T-helper 2 cell (primary cell): Measurements from ENCODE around the gene RYR2.

Experiments used
- DNase-seq, 5 experiments: peaks; one replicate each; pipeline versions ENCODE4 v3.0.0 to v3.0.0-alpha.2; 2012 to 2022

RYR2 gene

DNA sequence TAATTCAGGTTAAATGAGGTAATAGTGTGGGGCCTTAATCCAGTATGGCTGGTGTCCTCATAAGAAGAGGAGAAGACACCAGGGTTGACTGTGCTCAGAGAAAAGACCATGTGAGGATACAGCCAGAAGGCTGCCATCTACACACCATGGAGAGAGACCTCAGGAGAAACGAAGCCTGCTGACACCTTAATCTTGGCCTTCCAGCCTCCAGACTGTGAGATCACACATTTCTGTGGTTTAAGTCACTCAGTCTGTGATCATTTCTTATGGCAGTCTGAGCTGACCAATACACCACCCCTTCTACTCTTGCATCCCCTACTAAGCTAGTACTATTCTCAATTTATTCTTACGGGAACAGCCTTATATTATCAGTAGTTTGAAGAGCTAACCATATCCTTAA lies 538.7 kb downstream of the RYR2 start:
- DNase-seq: no peak

DNA sequence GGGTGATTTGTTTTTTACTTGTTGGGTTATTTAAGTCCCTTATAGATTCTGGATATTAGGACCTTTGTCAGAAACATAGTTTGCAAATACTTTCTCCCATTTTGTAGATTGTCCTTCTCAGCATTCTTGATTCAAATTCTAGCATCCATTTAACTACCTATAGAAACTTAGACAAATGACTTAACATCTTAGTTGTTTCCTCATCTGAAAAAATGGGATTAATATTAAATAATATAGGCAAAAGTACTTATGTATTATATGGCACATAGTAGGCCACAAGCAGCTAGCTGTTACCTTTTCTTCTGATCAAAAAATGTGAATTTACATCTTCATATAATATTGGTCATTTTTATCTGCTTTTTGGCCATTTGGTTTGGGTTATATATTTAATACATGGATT lies 541.3 kb downstream of the RYR2 start:
- no peak for DNase-seq

DNA sequence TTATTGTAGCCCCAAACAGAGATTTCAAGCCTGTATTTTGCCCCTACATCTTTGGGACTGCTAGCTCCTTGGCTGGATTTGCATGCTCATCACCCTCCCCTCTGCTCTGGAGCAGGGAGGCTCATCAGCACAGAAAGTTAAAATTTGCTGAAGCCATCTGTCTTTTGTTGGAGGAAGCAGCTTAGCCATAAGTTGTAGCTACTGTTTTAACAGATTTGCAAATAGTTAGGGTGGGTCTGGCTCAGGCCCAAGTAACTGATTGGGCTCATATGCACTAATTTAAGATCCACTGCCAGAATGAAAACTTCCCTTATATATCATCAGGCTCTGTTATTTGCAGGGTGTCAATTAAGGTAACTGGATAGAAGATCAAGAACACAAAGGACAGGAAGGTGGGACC lies 541.8 kb downstream of the RYR2 start:
- DNase-seq: no peak

DNA sequence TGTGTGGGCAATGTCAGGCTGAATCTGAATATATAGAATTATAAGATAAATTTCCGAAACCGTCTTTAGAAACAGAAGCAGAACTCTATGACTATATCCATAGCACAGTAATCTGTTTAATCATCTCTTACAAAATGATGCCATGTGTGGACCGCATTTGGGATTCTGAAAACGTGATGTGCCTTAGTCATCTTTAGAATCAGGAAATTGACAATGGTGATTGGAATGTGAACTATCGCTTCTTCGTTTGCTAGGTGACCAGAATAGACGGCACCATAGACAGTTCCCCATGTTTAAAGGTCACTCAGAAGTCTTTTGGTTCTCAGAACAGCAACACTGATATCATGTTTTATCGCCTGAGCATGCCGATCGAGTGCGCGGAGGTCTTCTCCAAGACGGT lies 548.4 kb downstream of the RYR2 start:
- DNase-seq: no peak

DNA sequence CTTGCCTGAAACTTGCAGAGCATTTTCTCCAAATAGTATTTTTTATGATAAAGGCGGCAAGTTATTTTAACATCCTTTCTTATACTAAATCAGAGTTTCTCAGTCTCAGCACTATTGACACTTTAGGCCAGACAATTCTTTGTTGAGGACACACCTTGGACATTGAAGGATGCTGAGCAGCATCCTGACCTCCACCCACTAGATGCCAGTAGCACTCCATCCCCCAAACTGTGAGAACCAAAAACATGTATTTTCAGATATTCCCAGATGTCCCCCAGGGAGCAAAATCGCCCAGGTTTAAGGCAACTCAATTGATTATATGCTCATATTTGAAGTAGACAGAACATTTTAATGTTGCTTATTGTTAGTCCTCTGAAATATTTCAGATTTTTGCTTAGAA lies 549.4 kb downstream of the RYR2 start:
- DNase-seq: no peak

DNA sequence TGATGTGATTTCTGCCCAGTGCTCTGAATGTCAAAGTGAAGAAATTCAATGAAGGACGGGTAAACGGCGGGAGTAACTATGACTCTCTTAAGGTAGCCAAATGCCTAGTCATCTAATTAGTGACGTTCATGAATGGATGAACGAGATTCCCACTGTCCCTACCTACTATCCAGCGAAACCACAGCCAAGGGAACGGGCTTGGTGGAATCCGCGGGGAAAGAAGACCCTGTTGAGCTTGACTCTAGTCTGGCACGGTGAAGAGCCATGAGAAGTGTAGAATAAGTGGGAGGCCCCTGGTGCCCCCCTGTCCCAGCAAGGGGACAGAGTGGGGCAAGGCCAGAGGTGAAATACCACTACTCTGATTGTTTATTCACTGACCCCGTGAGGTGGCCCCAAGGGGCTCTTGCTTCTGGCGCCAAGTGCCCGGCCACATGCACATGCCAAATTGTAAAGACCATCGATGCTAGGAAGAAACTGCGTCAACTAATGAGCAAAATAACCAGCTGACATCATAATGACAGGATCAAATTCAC lies 561.1 kb downstream of the RYR2 start:
- peak in 1 of 5 experiments; percentile 23 for DNase-seq

DNA sequence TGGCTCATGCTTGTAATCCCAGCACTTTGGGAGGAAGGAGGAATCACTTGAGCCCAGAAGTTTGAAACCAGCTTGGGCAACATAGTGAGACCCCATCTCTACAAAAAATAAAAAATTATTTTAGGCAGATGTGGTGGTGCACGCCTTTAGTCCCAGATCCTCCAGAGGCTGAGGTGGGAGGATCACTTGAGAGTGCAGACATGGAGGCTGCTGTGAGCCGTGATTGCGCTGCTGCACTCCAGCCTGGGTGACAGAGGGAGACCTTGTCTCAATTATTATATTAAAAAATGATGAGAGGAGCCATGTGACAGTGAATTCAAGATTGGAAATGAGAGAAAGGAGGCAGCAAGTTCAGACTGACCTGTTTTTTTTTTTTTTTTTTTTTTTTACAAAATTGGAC lies 566.4 kb downstream of the RYR2 start:
- DNase-seq: no peak

DNA sequence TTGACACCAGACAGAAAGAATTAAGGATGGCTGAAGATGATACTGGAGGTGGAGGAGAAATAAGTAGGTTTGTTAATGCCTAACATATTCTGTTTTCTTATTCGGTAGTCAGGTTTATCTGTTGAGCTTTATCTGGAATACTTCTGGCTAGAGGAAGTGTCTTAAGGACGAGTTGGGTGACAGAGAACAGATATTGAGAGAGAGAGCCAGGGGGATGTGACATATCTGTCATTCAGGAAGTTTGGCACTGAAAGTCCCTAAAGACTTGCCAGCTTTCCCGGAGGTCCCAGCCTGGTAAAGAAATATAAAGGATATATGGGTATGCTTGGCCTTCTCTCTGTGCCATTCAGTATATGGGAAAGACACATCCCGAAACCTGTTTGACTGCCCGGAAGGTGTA lies 568.2 kb downstream of the RYR2 start:
- no peak for DNase-seq

DNA sequence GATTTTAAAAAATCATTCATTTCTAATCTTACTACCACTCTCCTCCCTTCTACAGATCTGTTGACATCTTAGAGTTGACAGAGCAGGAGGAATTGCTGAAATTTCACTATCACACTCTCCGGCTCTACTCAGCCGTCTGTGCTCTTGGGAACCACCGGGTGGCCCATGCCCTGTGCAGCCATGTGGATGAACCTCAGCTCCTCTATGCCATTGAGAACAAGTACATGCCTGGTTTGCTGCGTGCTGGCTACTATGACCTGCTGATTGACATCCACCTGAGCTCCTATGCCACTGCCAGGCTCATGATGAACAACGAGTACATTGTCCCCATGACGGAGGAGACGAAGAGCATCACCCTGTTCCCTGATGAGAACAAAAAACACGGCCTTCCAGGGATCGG lies 572.0 kb downstream of the RYR2 start:
- no peak for DNase-seq

DNA sequence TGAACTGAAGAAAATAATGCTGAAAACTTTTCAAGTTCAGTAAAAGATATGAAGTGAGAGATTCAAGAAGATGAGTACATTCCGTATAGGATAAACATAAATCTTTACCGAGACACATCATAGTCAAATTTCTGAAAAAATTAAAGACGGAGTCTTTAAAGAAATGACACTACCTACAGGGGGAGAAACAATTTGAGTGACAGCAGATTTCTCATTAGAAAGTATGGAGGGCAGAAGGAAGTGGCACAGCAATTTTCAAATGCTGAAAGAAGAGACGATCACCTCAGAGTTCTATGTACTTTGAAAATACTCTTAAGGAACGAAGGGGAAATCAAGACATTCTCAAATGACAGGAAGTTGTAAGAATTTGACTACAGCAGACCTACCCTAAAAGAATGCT lies 577.6 kb downstream of the RYR2 start:
- DNase-seq: no peak

DNA sequence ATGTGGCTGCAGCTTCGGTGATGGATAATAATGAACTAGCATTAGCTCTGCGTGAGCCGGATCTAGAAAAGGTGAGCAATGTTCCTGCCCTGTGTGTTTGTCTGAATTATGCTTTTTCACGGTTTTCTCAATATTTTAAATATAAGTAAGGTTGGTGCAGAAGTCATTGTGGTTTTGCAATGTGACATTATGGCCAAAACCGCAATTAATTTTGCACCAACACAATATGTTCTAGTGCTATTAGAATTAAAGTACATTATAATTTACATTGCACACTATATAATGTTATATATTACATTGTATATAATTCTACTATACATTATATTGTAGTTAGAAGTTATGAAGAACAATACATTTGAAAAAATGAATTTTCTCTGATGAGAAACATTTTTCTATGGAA lies 592.9 kb downstream of the RYR2 start:
- no peak for DNase-seq

DNA sequence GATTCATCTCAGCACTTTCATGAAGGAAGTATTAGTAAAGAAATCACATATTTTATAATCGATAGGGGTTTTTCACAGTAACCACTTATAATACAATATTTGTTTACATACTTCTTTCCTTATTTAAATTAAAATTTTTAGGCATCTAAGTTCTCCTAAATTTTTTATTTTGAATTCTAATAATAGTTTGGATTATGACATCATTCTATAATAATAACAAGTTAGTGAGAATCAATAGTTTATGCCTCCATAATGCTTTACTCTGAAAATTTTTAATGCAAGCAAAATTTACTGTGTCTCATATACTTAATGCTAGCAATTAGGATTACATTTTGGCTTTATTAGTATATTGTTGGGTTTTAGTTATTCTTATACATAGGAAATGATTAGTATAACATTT lies 596.6 kb downstream of the RYR2 start:
- DNase-seq: no peak

DNA sequence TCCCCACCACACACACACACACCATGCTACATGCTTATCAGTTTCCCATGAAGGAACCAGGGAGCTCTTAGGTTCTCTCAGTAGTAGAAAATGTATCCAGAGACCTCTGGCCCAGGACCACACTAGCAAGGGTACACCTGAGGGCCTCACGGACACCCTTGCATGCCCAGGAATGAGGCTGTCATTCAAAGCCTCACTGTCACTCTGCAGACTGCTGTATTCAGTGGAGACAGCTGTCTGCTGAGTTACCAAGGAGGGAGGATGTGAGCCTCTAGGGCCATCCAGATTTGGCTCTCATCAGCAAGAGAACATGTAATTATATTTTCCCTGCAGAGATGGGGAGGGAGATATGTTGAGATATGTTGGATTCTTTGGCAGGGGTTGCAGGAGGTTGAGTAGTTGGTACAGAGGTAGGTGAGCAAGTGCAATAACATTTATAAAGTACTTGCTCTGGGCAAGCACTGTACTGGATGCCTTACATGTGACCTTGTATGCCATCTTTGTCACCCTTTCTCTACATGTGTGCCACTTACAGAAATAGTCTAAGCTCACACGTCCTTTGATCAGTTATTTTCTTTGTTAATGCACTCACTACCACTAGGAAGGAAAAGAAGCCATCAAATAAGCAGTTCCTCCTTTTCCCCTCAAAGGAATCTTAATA lies 598.2 kb downstream of the RYR2 start:
- DNase-seq: no peak

DNA sequence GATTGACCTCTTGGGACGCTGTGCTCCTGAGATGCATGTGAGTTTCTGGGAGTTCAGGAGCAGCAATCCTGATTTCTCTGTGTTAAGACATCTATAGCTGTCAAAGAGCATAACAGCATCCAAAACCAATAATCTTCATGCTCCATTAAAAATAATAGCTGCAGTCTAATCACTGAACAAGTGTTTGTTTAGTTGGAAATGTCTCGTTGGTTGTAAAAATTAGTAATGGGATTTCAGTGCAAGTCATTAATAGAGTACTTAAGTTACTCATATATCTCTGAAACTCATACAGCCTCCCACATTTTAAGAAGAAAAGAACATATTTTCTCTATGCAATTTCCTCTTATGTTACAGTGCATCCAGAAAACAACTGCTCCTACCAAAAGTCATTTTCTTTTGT lies 599.0 kb downstream of the RYR2 start:
- DNase-seq: no peak

DNA sequence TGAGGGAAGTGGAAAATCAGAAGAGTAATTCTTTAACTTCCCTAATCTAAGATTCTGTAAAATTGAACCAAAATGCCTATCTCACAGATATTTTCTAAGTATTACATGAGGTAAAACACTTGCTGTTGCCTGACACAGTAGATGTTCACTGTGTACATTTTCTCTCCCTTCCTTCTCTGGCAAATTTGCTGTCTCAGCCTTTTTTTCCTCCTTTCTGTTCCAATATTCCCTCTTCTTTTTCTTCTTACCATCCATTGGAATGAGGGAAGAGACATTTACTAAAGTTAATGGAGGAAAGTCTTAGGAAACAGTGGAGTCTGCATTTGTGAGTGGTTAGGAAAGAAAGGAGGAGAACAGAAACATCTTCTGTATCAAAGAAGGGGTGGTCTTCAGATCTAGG lies 608.8 kb downstream of the RYR2 start:
- DNase-seq: no peak

DNA sequence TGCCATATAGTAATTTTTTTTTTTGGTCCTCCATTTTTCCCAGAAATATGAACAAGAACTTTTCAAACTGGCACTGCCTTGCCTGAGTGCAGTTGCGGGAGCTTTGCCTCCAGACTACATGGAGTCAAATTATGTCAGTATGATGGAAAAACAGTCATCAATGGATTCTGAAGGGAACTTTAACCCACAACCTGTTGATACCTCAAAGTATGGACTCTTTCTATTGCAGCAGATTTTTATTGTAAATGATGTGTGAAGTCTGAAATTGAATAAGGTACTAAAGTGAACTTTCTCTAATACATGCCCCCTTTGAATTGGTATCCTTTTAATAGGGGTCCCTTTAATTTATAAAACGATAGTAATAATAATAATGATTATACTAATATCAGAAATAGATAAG lies 613.8 kb downstream of the RYR2 start:
- no peak for DNase-seq

DNA sequence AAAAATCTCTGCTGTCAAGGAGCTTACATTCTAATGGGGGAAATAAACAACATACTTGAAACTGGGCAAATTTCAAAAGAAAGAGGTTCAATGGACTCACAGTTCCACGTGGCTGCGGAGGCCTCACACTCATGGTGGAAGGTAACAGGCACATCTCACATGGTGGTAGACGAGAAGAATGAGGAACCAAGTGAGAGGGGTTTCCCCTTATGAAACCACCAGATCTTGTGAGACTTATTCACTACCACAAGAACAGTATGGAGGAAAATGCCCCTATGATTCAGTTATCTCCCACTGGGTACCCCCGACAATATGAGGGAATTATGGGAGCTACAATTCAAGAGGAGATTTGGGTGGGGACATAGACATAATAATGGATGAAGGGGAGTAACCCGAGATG lies 622.4 kb downstream of the RYR2 start:
- DNase-seq: no peak

DNA sequence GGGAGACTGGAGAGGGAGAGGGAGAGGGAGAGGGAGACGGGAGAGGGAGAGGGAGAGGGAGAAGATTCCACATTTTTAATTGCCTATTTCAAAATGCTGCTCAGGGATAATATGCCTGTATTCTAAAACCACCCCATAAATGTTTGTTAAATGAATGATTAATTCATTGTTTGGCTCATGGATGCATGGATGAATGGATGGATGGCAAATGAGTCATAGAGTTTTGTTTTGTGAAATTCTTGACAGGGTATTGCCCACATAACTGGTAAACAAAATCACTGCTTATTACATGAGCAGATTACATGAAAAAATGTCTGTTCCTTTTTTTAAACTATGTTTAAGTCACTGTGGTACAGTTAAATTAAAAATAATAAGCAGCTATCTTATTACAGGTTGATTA lies 628.3 kb downstream of the RYR2 start:
- DNase-seq: no peak

DNA sequence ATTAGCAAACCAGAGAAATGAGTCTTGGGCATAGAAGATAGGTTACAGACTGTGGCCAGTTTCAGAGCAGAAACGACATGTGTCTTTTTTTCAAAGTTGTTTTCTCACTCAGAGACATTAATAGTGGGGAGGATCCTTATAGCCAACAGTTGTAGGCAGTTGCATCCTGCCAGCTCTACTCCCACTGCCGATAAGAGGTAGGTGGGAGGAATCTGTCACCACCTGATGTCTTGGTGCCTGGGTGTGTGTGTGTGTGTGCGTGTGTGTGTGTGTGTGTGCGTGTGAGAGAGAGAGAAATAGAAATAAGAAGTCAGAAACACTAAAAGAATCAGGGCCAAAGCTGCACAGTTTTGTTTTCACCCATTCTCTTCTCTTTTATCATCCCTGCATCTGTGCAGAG lies 629.3 kb downstream of the RYR2 start:
- peak in 1 of 5 experiments; percentile 4 for DNase-seq

DNA sequence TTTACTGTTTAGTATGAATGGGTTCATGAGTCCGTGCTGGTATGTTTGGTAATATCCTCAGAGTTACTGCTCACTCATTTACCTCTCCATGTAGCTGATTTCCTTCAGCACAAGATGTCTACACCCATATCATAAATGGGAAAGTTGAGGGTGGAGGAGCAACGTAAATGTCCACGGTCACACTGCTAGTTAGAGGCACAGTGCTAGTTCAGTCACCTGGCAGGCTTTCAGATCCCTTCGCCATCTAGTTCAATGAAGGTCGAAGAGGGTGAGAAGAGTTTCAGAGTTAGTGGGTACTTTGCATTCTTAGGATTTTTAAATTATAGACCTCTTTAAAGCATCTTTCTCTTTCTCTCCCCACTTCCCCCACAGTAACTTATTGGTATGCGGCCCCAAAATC lies 630.0 kb downstream of the RYR2 start:
- DNase-seq: no peak

DNA sequence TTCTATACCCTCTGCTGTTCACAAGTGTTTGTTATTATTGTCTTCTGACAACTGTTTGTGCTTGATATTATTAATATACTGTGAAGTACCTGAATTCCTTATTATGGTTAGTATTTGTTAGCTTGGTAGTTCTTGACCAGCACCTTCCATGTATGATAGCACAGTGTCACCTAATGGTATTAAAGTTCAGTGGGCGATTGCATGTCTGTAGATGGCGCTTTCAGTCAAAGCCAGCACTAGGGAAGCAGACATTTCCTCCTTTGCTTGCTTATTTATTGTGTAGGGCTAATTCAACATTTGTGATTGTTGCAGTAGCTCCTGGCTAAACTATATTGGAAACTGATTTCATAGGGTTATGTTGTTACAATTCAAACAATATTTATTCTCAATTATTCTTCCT lies 630.8 kb downstream of the RYR2 start:
- peak in 1 of 5 experiments; percentile 35 for DNase-seq

DNA sequence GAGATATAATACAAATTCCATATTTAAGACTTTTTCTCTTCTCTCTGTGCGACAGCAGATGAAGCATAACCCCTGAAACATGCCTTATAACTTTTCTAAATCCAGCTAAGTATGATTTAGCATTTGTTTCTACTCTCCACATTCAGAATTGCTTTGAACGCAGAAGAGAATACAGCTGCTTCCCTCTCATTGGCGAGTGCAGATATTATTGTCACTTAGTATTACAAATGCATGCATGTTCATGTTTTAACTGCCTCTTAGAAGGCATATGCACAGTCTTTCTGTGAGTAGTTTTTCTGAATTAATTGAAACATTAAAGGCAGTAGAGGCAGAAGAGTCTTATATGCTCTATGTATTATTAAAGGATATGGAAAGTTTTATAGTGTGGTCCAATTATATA lies 631.6 kb downstream of the RYR2 start:
- DNase-seq: no peak

DNA sequence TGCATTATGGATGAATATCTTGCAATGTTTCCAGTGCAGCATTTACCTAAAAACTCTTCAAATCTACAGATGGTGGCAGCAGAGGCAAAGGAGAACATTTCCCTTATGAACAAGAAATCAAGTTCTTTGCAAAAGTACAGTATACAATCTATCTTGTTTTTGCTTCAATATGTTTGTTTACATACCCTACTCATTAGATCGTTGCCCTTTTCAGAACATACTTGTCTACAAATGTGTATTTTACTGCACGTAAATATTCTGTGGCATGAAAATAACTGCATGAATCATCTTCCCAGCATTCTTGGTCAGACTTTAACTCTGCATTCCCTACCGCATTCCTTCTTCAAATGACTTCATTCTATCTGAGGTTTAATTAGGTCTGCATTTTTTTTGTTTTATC lies 636.0 kb downstream of the RYR2 start:
- DNase-seq: peak in 1 of 5 experiments; percentile 51

DNA sequence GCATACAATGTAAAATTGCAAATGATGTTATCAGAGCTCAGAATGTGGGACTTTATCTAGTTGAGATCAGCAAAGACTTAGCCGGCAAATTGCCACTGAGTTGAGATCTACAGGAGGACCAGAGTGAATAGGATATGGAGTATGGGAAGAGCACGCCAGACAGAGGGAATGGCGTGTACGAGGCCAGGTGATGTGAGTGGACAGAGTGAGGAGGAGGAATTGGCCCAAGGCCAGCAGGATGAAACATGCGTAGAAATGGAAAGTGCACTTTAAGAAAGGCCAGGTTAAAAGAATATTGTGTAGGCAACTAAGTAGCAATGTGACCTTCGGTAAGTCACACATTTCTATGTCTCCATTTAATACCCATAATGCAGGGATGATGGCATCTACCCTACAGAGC lies 637.7 kb downstream of the RYR2 start:
- no peak for DNase-seq

DNA sequence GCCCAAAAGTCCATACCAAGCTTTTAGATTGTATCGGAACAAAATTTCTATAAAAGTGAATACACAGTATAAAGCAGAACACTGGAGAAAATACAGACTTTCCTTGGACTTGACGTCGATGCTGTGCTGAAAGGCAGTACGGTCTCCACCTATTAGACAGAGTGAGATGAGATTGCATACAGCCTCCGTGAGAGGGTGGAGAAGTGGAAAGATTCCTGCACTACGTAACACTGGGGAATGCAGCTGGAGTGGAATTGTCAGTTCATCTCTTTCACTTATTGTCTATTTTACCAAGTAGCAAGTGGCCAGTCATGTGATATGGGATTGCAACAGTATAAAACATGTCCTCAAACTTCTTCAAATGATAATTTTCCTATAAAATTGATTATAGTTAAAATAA lies 639.2 kb downstream of the RYR2 start:
- DNase-seq: no peak
